ENCODE measurements around the gene MFSD1.

The MFSD1 gene

GRCh38 chr3:158821847-158822246 lies 20.0 kb downstream of the MFSD1 start:
- no peak for DNase-seq

GRCh38 chr3:158823426-158823825 lies 21.6 kb downstream of the MFSD1 start:
- no peak for DNase-seq

GRCh38 chr3:158827773-158828172 lies 25.9 kb downstream of the MFSD1 start:
- DNase-seq = no peak

- DNase-seq = no peak
Observed at GRCh38 chr3:158830391-158830790, 28.5 kb downstream of the MFSD1 start.

- no peak for DNase-seq
Observed at GRCh38 chr3:158831861-158832260, 30.0 kb downstream of the MFSD1 start.

GRCh38 chr3:158835631-158836030 lies 33.8 kb downstream of the MFSD1 start:
- DNase-seq = no peak

GRCh38 chr3:158836312-158836711 lies 34.5 kb downstream of the MFSD1 start:
- DNase-seq = no peak

GRCh38 chr3:158837240-158837639 lies 35.4 kb downstream of the MFSD1 start:
- DNase-seq = no peak

GRCh38 chr3:158839966-158840365 lies 38.1 kb downstream of the MFSD1 start:
- no peak for DNase-seq

- no peak for DNase-seq
Observed at GRCh38 chr3:158841387-158841786, 39.5 kb downstream of the MFSD1 start.

GRCh38 chr3:158842976-158843375 lies 41.1 kb downstream of the MFSD1 start:
- no peak for DNase-seq

- DNase-seq = peak; percentile 13 to 47
Observed at GRCh38 chr3:158845765-158846350, 44.0 kb downstream of the MFSD1 start.

- DNase-seq = no peak
Observed at GRCh38 chr3:158846803-158847451, 45.1 kb downstream of the MFSD1 start.

GRCh38 chr3:158847452-158847821 lies 45.6 kb downstream of the MFSD1 start:
- no peak for DNase-seq

GRCh38 chr3:158847885-158848284 lies 46.0 kb downstream of the MFSD1 start:
- no peak for DNase-seq

GRCh38 chr3:158849757-158850156 lies 47.9 kb downstream of the MFSD1 start:
- DNase-seq = no peak

GRCh38 chr3:158859362-158859761 lies 57.5 kb downstream of the MFSD1 start:
- no peak for DNase-seq

GRCh38 chr3:158863247-158863646 lies 61.4 kb downstream of the MFSD1 start:
- no peak for DNase-seq

- no peak for DNase-seq
Observed at GRCh38 chr3:158864492-158864891, 62.6 kb downstream of the MFSD1 start.

- DNase-seq = no peak
Observed at GRCh38 chr3:158875700-158876099, 73.8 kb downstream of the MFSD1 start.

Data from CD4-positive, alpha-beta T cell treated with Interleukin-1 beta for 1 hour (primary cell).